ENCODE measurements around the gene RFC4. TPM values are rescaled to one million over a fixed set of nuclear protein-coding genes. Genes with fewer than 3 reads are reported as not detected.

RFC4 gene
- total and polyA plus RNA-seq, 2 experiments from 2014 or later: 73.3 to 107 TPM

- Histone ChIP-seq H3K4me2 (no peak overlapping the region), H3K9me2 (ENCODE audit: insufficient read depth) (no peaks in the 10 kb centered on the region), H3K79me2 (replicated peaks; ENCODE audit: insufficient read depth) (peaks cover 16% of the 10 kb centered on the region; the same call in 1 of the 2 replicates), H3K36me3 (ENCODE audit: insufficient read depth) (peaks cover 86% of the 10 kb centered on the region), H3K27ac (ENCODE audit: low read depth) (no peak overlapping the region), H3K4me1 (ENCODE audit: insufficient read depth) (no peaks in the 10 kb centered on the region), H4K20me1 (replicated peaks; ENCODE audit: insufficient read depth) (peaks cover 16% of the 10 kb centered on the region), H3K27me3 (ENCODE audit: insufficient read depth) (no peaks in the 10 kb centered on the region), H3F3A (replicated peaks; ENCODE audit: low read depth) (peaks cover 18% of the 10 kb centered on the region), H3K4me3 (no peak overlapping the region), H2AFZ (no peak overlapping the region)
- Mint-ChIP-seq H3K4me1 (no peaks in the 10 kb centered on the region), H3K9me3 (no peaks in the 10 kb centered on the region), H3K36me3 (ENCODE audit: low read depth) (peaks cover 91% of the 10 kb centered on the region), H3K27ac (no peak overlapping the region), H3K4me3 (no peak overlapping the region), H3K27me3 (ENCODE audit: insufficient read depth, low read depth, poor library complexity) (no peaks in the 10 kb centered on the region)
- ATAC-seq: no peak
- DNase-seq (ENCODE audit: low spot score): no peak
- TF ChIP-seq STAT1 (IDR thresholded peaks at IDR 0.05; ENCODE audit: unreplicated experiment): no peak
These were observed 7.9 kb downstream of the RFC4 start for GRCh38 chr3:186798239-186798874.

GRCh38 chr3:186790261-186790981, 15.9 kb downstream of the RFC4 start:
- Histone ChIP-seq H3K9me2 (ENCODE audit: insufficient read depth) (no peaks in the 10 kb centered on the region), H4K20me1 (replicated peaks; ENCODE audit: insufficient read depth) (peaks cover 34% of the 10 kb centered on the region), H3K36me3 (ENCODE audit: insufficient read depth) (peaks cover 78% of the 10 kb centered on the region), H3K27me3 (ENCODE audit: insufficient read depth) (no peaks in the 10 kb centered on the region), H2AFZ (no peak overlapping the region), H3K4me3 (no peak overlapping the region), H3K27ac (ENCODE audit: low read depth) (peak overlapping the region; percentile 15; the same call in 1 of the 2 replicates), H3K4me1 (ENCODE audit: insufficient read depth) (peaks cover 6% of the 10 kb centered on the region), H3F3A (replicated peaks; ENCODE audit: low read depth) (peaks cover 84% of the 10 kb centered on the region), H3K79me2 (replicated peaks; ENCODE audit: insufficient read depth) (peaks cover 27% of the 10 kb centered on the region), H3K4me2 (no peak overlapping the region)
- ATAC-seq: peak; percentile 55
- peak overlapping the region; percentile 11; the same call in 1 of the 2 replicates for H3K27ac Mint-ChIP-seq
- H3K36me3 Mint-ChIP-seq (ENCODE audit: low read depth): peaks cover 98% of the 10 kb centered on the region
- peaks cover 16% of the 10 kb centered on the region for H3K4me1 Mint-ChIP-seq
- DNase-seq (ENCODE audit: low spot score): peak; percentile 40
- peaks cover 25% of the 10 kb centered on the region for H3K27me3 Mint-ChIP-seq (ENCODE audit: insufficient read depth, low read depth, poor library complexity)
- H3K9me3 Mint-ChIP-seq: no peaks in the 10 kb centered on the region
- TF ChIP-seq JUNB (IDR thresholded peaks at IDR 0.05; ENCODE audit: unreplicated experiment) (no peak), ZNF114 (CRISPR knock-in tag; IDR thresholded peaks at IDR 0.05) (no peak), POLR2AphosphoS5 (IDR thresholded peaks at IDR 0.05; ENCODE audit: low read depth) (peak; percentile 56)
- no peak overlapping the region for H3K4me3 Mint-ChIP-seq

GRCh38 chr3:186789554-186790260, 16.6 kb downstream of the RFC4 start:
- peaks cover 90% of the 10 kb centered on the region for H3F3A ChIP-seq (replicated peaks; ENCODE audit: low read depth)
- peak overlapping the region; percentile 100 for H3K27ac ChIP-seq (ENCODE audit: low read depth)
- Mint-ChIP-seq H3K27me3 (ENCODE audit: insufficient read depth, low read depth, poor library complexity) (peaks cover 27% of the 10 kb centered on the region), H3K4me1 (peaks cover 19% of the 10 kb centered on the region), H3K9me3 (no peaks in the 10 kb centered on the region), H3K27ac (peak overlapping the region; percentile 44), H3K36me3 (ENCODE audit: low read depth) (peaks cover 100% of the 10 kb centered on the region), H3K4me3 (no peak overlapping the region)
- H3K27me3 ChIP-seq (ENCODE audit: insufficient read depth): no peaks in the 10 kb centered on the region
- no peak overlapping the region for H3K4me3 ChIP-seq
- H2AFZ ChIP-seq: no peak overlapping the region
- peak; percentile 5; the same call in 1 of the 3 replicates for ATAC-seq
- TF ChIP-seq POLR2AphosphoS5 (IDR thresholded peaks at IDR 0.05; ENCODE audit: low read depth) (peak; percentile 38; the same call in 1 of the 2 replicates), EZH2phosphoT487 (IDR thresholded peaks at IDR 0.05; ENCODE audit: unreplicated experiment) (no peak)
- H4K20me1 ChIP-seq (replicated peaks; ENCODE audit: insufficient read depth): peaks cover 41% of the 10 kb centered on the region
- DNase-seq (ENCODE audit: low spot score): no peak
- H3K36me3 ChIP-seq (ENCODE audit: insufficient read depth): peaks cover 80% of the 10 kb centered on the region
- no peaks in the 10 kb centered on the region for H3K9me2 ChIP-seq (ENCODE audit: insufficient read depth)
- H3K4me1 ChIP-seq (ENCODE audit: insufficient read depth): peaks cover 8% of the 10 kb centered on the region
- H3K4me2 ChIP-seq: no peak overlapping the region
- H3K79me2 ChIP-seq (replicated peaks; ENCODE audit: insufficient read depth): peaks cover 34% of the 10 kb centered on the region
